Measurements from ENCODE around the gene FAXDC2. TPM values are rescaled to one million over a fixed set of nuclear protein-coding genes. Genes with fewer than 3 reads are reported as not detected.

Gene FAXDC2, protein sequence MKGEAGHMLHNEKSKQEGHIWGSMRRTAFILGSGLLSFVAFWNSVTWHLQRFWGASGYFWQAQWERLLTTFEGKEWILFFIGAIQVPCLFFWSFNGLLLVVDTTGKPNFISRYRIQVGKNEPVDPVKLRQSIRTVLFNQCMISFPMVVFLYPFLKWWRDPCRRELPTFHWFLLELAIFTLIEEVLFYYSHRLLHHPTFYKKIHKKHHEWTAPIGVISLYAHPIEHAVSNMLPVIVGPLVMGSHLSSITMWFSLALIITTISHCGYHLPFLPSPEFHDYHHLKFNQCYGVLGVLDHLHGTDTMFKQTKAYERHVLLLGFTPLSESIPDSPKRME
- total RNA-seq, result 100 to 1,000 TPM in 1 of 4 donors, 10 to 100 TPM in 3; 38.8 to 134 (median 88.4) TPM

DNA sequence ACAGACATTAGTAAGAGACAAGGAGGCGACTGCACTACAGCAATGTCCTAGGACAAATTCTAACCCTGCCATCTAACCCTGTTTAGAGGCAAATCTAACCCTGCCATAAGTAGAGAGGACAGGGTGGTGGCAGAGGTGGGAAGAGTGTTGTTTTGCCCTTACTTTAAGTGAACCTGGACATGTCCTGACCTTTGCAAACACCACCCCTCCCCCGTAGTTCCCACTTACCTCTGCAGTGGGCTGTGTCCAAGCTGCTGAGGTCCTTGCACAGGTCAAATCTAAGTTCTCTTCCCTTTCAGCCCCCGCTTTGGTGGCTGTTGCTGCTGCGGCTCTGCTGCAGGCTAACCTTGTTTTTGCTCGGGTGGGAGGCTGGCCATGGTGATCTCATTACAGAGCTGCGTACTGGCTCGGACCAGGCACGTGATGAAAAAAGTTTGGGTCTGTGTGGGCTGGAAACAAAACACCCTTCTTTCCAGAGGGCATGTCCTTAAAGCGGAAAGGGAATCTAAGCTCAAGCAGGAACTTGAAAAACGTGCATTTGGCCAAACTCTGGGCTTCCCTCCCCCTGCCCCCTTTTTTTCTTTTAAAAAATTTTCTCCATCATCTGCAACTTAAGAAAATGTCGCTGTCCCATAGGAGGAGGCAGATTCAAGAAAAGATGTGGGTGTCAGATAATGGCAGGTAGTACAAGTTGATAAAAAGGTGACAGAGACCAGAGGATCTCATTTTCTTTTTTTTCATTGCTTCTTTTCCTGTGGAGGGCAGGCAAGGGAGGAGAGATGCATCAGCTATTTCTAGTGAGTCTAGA lies at the start of gene FAXDC2:
Gene FAXDC2, minus strand, starts transcription at position 349 of the 808 bp plus-strand sequence. CDS start 12,425 bp downstream, outside the sequence.
- TF ChIP-seq, protein P1, sequence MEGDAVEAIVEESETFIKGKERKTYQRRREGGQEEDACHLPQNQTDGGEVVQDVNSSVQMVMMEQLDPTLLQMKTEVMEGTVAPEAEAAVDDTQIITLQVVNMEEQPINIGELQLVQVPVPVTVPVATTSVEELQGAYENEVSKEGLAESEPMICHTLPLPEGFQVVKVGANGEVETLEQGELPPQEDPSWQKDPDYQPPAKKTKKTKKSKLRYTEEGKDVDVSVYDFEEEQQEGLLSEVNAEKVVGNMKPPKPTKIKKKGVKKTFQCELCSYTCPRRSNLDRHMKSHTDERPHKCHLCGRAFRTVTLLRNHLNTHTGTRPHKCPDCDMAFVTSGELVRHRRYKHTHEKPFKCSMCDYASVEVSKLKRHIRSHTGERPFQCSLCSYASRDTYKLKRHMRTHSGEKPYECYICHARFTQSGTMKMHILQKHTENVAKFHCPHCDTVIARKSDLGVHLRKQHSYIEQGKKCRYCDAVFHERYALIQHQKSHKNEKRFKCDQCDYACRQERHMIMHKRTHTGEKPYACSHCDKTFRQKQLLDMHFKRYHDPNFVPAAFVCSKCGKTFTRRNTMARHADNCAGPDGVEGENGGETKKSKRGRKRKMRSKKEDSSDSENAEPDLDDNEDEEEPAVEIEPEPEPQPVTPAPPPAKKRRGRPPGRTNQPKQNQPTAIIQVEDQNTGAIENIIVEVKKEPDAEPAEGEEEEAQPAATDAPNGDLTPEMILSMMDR (IDR thresholded peaks at IDR 0.05; ENCODE audit: low read depth), result no peak

DNA sequence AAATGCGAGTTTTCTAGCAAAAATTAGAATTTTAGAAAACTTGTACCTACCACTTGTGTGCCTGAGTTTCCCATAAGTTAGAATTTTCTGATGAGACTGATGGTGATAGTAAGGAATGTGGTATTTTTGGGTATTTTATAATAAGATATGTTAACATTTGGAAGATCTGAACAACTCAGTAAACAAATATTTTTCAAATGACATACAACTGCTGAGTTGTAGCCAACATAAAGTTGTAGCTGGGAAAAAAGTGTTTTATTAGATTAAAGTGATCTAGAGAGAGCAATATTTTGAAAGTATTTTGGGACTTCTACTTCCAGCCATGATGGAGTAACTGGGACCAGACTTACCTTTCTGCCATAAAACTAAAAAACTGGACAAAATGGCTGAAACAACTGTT lies 49.7 kb upstream of the FAXDC2 start:
- TF ChIP-seq, protein P1 (IDR thresholded peaks at IDR 0.05; ENCODE audit: low read depth), result no peak

DNA sequence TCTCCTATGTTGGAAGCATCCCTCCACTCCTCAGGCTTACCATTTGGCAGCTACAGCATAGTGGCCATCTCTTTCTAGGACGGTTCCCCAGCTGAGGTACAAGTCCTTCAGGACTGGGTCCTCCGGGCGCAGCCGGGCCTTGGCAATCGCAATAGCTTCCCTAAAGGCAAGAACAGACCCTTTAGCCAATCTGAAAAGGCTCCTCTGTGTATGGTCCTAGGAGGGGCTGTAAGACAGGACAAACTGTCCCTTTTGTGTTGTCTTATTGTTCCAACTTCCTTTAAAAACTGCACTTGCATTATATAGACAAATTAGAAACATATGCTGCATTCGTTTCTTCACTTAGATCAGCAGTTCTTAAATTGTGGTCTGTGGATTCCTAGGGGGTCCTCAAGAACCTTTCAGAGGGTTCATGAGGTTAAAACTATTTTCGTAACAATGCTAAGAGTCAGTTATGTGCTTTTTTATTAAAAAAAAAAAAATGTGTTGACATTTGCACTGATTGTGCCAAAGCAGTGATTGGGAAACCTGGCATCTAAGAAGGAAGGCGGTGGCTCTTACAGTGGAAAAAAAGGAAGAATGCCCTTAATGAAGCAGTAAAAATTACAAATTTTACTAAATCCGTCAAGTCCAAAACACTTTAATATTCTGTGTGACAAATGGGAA lies 48.9 kb upstream of the FAXDC2 start:
- TF ChIP-seq, protein P1 (IDR thresholded peaks at IDR 0.05; ENCODE audit: low read depth), result no peak

DNA sequence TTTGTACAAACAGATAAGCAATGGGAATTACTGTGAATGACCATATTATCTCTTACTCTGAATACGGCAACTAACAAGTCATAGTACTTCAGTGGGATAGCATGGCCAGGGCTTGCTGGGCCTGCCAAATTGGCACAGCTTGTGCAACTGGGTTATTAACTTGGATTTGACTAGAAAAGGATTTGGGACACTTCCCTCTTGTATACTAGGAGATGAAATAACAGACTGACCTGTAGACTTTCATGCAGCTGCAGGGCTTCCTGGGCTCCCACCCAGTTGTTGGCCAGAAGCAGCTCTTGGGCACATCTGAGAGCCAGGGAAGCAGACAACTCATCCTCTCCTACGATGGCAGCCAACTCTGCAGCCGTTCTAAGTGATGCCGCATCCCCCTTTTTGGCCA lies 47.8 kb upstream of the FAXDC2 start:
- TF ChIP-seq, protein P1 (IDR thresholded peaks at IDR 0.05; ENCODE audit: low read depth), result no peak

DNA sequence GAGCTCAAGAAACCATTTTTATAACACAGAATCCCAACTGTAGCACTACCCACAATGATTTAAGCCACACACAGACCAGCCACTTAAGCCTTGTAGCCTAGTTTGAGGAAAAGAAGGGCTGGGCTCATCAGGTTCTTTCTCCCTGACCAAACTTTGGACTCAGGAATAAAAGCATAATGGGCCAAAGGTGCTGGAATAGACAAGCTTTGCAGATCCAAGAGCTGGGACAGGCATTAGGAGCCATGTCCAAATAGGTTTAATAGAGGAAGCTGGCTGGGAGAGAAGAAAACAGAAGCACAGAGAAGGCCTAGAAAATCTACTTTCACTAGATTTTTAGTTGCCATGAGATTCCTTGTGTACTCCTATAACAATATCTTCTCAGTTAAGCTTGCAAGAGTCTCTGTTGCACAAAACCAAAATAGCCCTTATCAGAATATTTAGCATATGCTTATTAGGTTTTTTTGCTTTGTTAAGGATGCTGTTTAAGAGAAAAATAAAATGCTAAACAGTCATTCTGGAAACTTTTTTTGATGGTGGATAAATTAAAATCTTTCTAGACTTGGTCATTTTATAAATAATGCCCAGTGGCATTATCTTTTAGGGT lies 46.3 kb upstream of the FAXDC2 start:
- TF ChIP-seq, protein P1 (IDR thresholded peaks at IDR 0.05; ENCODE audit: low read depth), result no peak

DNA sequence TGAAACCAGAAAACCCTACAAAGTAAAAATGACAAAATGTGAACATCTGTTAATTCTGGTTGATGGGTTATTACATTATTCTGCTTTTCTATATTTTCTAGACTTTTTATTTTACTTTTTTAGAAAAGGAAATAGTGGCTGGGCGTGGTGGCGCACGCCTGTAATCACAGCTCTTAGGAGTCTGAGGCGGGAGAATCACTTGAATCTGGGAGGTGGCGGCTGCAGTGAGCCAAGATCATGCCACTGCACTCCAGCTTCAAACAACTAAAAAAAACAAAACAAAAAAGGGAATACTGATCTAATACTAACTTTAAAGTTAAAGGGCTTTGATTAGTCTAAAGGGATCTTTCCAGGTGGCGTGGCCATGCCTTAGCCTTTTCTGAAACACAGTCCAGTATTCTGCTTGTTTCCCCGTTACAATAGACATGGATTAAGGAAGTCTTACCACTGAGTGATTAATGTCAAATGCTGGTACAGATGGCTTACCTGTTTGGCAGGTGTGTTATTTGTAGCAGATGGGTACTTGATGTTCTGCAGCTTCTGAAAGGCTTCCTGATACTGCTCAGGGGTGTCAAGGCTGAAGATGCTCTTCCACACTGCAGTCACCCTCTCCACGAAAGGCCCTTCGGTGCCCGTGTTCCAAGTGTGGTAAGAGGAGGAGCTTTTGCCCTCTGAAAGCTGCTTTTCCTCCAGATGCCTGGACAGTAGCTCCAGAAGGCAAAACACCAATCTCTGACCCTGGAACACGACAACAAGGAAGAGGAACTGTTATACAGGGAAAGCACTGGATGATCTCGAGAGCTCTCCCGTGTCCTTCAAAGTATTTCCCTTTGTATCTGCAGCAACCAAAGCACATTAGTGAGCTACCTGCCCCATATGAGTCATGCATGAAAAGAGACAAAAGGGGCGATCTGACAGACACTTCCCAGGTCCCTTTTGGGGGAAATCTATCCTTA lies 45.5 kb upstream of the FAXDC2 start:
- TF ChIP-seq, protein P1 (IDR thresholded peaks at IDR 0.05; ENCODE audit: low read depth), result no peak
